Measurements from ENCODE around the gene CCDC91.
"Not testable (repeated sequence)": the region's sequence is repeated elsewhere in the genome, so short reads cannot be mapped to it uniquely, and the experiment has no call there.

Gene CCDC91

GRCh38 chr12:28184375-28184774, 5.9 kb upstream of the CCDC91 start:
- no peak for DNase-seq (ENCODE audit: low read depth, low spot score)

- DNase-seq (ENCODE audit: low read depth, low spot score): no peak
Observed at GRCh38 chr12:28186500-28186899, 3.8 kb upstream of the CCDC91 start.

- DNase-seq (ENCODE audit: low read depth, low spot score): no peak
Observed at GRCh38 chr12:28189784-28190320, 404 bp upstream of the CCDC91 start.

GRCh38 chr12:28191051-28192048, 1.1 kb downstream of the CCDC91 start:
- no peak for DNase-seq (ENCODE audit: low read depth, low spot score)

GRCh38 chr12:28192125-28192524, 1.9 kb downstream of the CCDC91 start:
- no peak for DNase-seq (ENCODE audit: low read depth, low spot score)

- not testable (repeated sequence) for DNase-seq (ENCODE audit: low read depth, low spot score)
Observed at GRCh38 chr12:28194621-28195020, 4.4 kb downstream of the CCDC91 start.

- not testable (repeated sequence) for DNase-seq (ENCODE audit: low read depth, low spot score)
Observed at GRCh38 chr12:28201136-28201535, 10.9 kb downstream of the CCDC91 start.

- no peak for DNase-seq (ENCODE audit: low read depth, low spot score)
Observed at GRCh38 chr12:28202374-28203130, 12.3 kb downstream of the CCDC91 start.

GRCh38 chr12:28209782-28210181, 19.5 kb downstream of the CCDC91 start:
- no peak for DNase-seq (ENCODE audit: low read depth, low spot score)

- DNase-seq (ENCODE audit: low read depth, low spot score): no peak
Observed at GRCh38 chr12:28212182-28212581, 21.9 kb downstream of the CCDC91 start.

- no peak for DNase-seq (ENCODE audit: low read depth, low spot score)
Observed at GRCh38 chr12:28215021-28215420, 24.8 kb downstream of the CCDC91 start.

GRCh38 chr12:28216016-28216415, 25.8 kb downstream of the CCDC91 start:
- no peak for DNase-seq (ENCODE audit: low read depth, low spot score)

- DNase-seq (ENCODE audit: low read depth, low spot score): no peak
Observed at GRCh38 chr12:28217805-28218204, 27.5 kb downstream of the CCDC91 start.

GRCh38 chr12:28218875-28219274, 28.6 kb downstream of the CCDC91 start:
- DNase-seq (ENCODE audit: low read depth, low spot score): no peak

- DNase-seq (ENCODE audit: low read depth, low spot score): no peak
Observed at GRCh38 chr12:28219827-28220226, 29.6 kb downstream of the CCDC91 start.

- DNase-seq (ENCODE audit: low read depth, low spot score): no peak
Observed at GRCh38 chr12:28222081-28222700, 31.9 kb downstream of the CCDC91 start.

- DNase-seq (ENCODE audit: low read depth, low spot score): no peak
Observed at GRCh38 chr12:28223025-28223554, 32.8 kb downstream of the CCDC91 start.

- DNase-seq (ENCODE audit: low read depth, low spot score): no peak
Observed at GRCh38 chr12:28223858-28224257, 33.6 kb downstream of the CCDC91 start.

- DNase-seq (ENCODE audit: low read depth, low spot score): no peak
Observed at GRCh38 chr12:28226705-28227104, 36.4 kb downstream of the CCDC91 start.

- DNase-seq (ENCODE audit: low read depth, low spot score): no peak
Observed at GRCh38 chr12:28227251-28227650, 37.0 kb downstream of the CCDC91 start.

- DNase-seq (ENCODE audit: low read depth, low spot score): no peak
Observed at GRCh38 chr12:28231248-28231647, 41.0 kb downstream of the CCDC91 start.

Measured in smooth muscle cell of the brain vasculature (primary cell).